ENCODE measurements around the gene TBCK. TPM values are rescaled to one million over a fixed set of nuclear protein-coding genes. Genes with fewer than 3 reads are reported as not detected.

The TBCK gene
- polyA plus RNA-seq, 1 donor (not counting 4 experiments of a cell fraction or from before 2014, with no cell fraction given) = 19.3 TPM

GRCh38 chr4:106017975-106018374, 298.0 kb downstream of the TBCK start:
- DNase-seq (ENCODE audit: low read depth, low spot score) (no peak), FAIRE-seq (no peak)
- TF ChIP-seq EZH2 (IDR thresholded peaks at IDR 0.05; ENCODE audit: low read length) (no peak), CTCF (optimal IDR thresholded peaks at IDR 0.05 in 1 of 3, IDR thresholded peaks at IDR 0.05 in 1 of 3, conservative IDR thresholded peaks at IDR 0.05 in 1 of 3; ENCODE audit: extremely low read depth in 1 of 3, insufficient read depth in 2 of 3, low read length in 3 of 3) (no peak)
- Histone ChIP-seq H3K4me1 (ENCODE audit: control insufficient read depth, extremely low read depth, insufficient read depth, low read length) (no peaks in the 10 kb centered on the region), H3K9me3 (ENCODE audit: control insufficient read depth, low read depth, low read length) (no peaks in the 10 kb centered on the region), H3K9ac (ENCODE audit: control insufficient read depth, extremely low read depth, insufficient read depth, low read length) (no peak overlapping the region), H3K79me2 (ENCODE audit: control insufficient read depth, insufficient read depth, low read length) (no peaks in the 10 kb centered on the region), H3K27ac (ENCODE audit: control insufficient read depth, insufficient read depth, low read length) (no peak overlapping the region), H3K36me3 (ENCODE audit: control insufficient read depth in 2 of 2, extremely low read depth in 1 of 2, insufficient read depth in 2 of 2, low read length in 2 of 2) (no peaks in the 10 kb centered on the region), H4K20me1 (ENCODE audit: control insufficient read depth, extremely low read depth, insufficient read depth, low read length) (no peaks in the 10 kb centered on the region), H3K4me2 (ENCODE audit: control insufficient read depth, extremely low read depth, insufficient read depth, low read depth, low read length) (no peak overlapping the region), H2AFZ (ENCODE audit: control insufficient read depth, low read length) (no peak overlapping the region), H3K4me3 (ENCODE audit: control insufficient read depth in 2 of 3, extremely low read depth in 1 of 3, insufficient read depth in 2 of 3, low read depth in 1 of 3, low read length in 3 of 3) (no peak overlapping the region), H3K27me3 (ENCODE audit: control insufficient read depth, extremely low read depth, insufficient read depth, low read length) (no peaks in the 10 kb centered on the region), H3K9me1 (ENCODE audit: control insufficient read depth, extremely low read depth, insufficient read depth, low read length) (no peaks in the 10 kb centered on the region)
- dilution Hi-C loops (cut with MboI; ENCODE audit: extremely low pct_ligation_motif_present, low sequenced_read_pairs) = no loop called here

GRCh38 chr4:106011387-106011786, 304.6 kb downstream of the TBCK start:
- Histone ChIP-seq H3K9me3 (ENCODE audit: control insufficient read depth, low read depth, low read length) (no peaks in the 10 kb centered on the region), H3K27me3 (ENCODE audit: control insufficient read depth, extremely low read depth, insufficient read depth, low read length) (no peaks in the 10 kb centered on the region), H3K4me3 (ENCODE audit: control insufficient read depth in 2 of 3, extremely low read depth in 1 of 3, insufficient read depth in 2 of 3, low read depth in 1 of 3, low read length in 3 of 3) (no peak overlapping the region), H4K20me1 (ENCODE audit: control insufficient read depth, extremely low read depth, insufficient read depth, low read length) (no peaks in the 10 kb centered on the region), H3K4me2 (ENCODE audit: control insufficient read depth, extremely low read depth, insufficient read depth, low read depth, low read length) (no peak overlapping the region), H3K9ac (ENCODE audit: control insufficient read depth, extremely low read depth, insufficient read depth, low read length) (no peak overlapping the region), H3K9me1 (ENCODE audit: control insufficient read depth, extremely low read depth, insufficient read depth, low read length) (no peaks in the 10 kb centered on the region), H3K36me3 (ENCODE audit: control insufficient read depth in 2 of 2, extremely low read depth in 1 of 2, insufficient read depth in 2 of 2, low read length in 2 of 2) (no peaks in the 10 kb centered on the region), H3K27ac (ENCODE audit: control insufficient read depth, insufficient read depth, low read length) (no peak overlapping the region), H3K4me1 (ENCODE audit: control insufficient read depth, extremely low read depth, insufficient read depth, low read length) (no peaks in the 10 kb centered on the region), H2AFZ (ENCODE audit: control insufficient read depth, low read length) (no peak overlapping the region), H3K79me2 (ENCODE audit: control insufficient read depth, insufficient read depth, low read length) (no peaks in the 10 kb centered on the region)
- FAIRE-seq (no peak), DNase-seq (ENCODE audit: low read depth, low spot score) (no peak)
- dilution Hi-C loops (cut with MboI; ENCODE audit: extremely low pct_ligation_motif_present, low sequenced_read_pairs) = no loop called here
- no peak for TF ChIP-seq EZH2 (IDR thresholded peaks at IDR 0.05; ENCODE audit: low read length)
- TF ChIP-seq CTCF (optimal IDR thresholded peaks at IDR 0.05 in 1 of 3, IDR thresholded peaks at IDR 0.05 in 1 of 3, conservative IDR thresholded peaks at IDR 0.05 in 1 of 3; ENCODE audit: extremely low read depth in 1 of 3, insufficient read depth in 2 of 3, low read length in 3 of 3) = no peak
